Aorta (tissue), 5 donors: ENCODE data around the gene RNU1-2. TPM values are rescaled to one million over a fixed set of nuclear protein-coding genes. Genes with fewer than 3 reads are reported as not detected.
"Not testable (repeated sequence)": the region's sequence is repeated elsewhere in the genome, so short reads cannot be mapped to it uniquely, and the experiment has no call there.

Experiments
- ATAC-seq: fragments of 200-7000 bp; cut with Tn5 transposase; one replicate; pipeline ENCODE4 v1.9.1; 2022; ENCODE audit warnings: moderate library complexity; ENCODE audit not compliant: low FRiP score
- DNase-seq, 2 donors: peaks; one replicate each; pipeline ENCODE4 v3.0.0-alpha.2; 2020
- H3K27ac ChIP-seq, 2 donors: one replicate each; pipeline ENCODE4 v1.5.1; 2013; ENCODE audit warnings: low read length in 2 of 2, mild to moderate bottlenecking in 2 of 2, moderate library complexity in 2 of 2, control low read depth in 1 of 2, inconsistent platforms in 1 of 2, low read depth in 1 of 2
- H3K27me3 ChIP-seq, 2 donors: one replicate each; pipeline ENCODE4 v1.6.1; 2013; ENCODE audit warnings: control low read depth in 1 of 2, low read length in 1 of 2, mild to moderate bottlenecking in 1 of 2, moderate library complexity in 1 of 2; ENCODE audit not compliant: insufficient read depth in 2 of 2, control insufficient read depth in 1 of 2
- H3K36me3 ChIP-seq, 2 donors: one replicate each; pipeline ENCODE4 v1.6.1; 2013; ENCODE audit warnings: control low read depth in 1 of 2, low read length in 1 of 2, mild to moderate bottlenecking in 1 of 2; ENCODE audit not compliant: insufficient read depth in 2 of 2, control insufficient read depth in 1 of 2
- H3K4me1 ChIP-seq, 2 donors: one replicate each; pipeline ENCODE4 v1.6.1; 2013; ENCODE audit warnings: low read length in 2 of 2, control low read depth in 1 of 2, mild to moderate bottlenecking in 1 of 2, moderate library complexity in 1 of 2; ENCODE audit not compliant: insufficient read depth in 2 of 2, control insufficient read depth in 1 of 2
- H3K4me3 ChIP-seq, 2 donors: one replicate each; pipeline ENCODE4 v1.5.1; 2013; ENCODE audit warnings: low read length in 2 of 2, control low read depth in 1 of 2, mild to moderate bottlenecking in 1 of 2
- H3K9me3 ChIP-seq: one replicate; pipeline ENCODE4 v1.6.1; 2013; ENCODE audit warnings: mild to moderate bottlenecking, low read length; ENCODE audit not compliant: control insufficient read depth
- whole genome bisulfite sequencing, 2 donors: extraction: QIAGEN DNeasy Blood & Tissue Kit; methylation state at CpG; one replicate each; pipeline ENCODE4 v1.1.7; 2013; 5-methylcytosine and 5-hydroxymethylcytosine counted together
- intact Hi-C, 2 donors: fragments of 100-400 bp; cut with DNase I; formaldehyde crosslinking; loops; one replicate each; pipeline versions ENCODE4 v1.14.2 to v1.15.0; 2022
- polyA plus RNA-seq, 2 donors: library from polyadenylated mRNA; stranded (reverse); fragments of 200-250 nt; gene quantifications; one replicate each; pipeline ENCODE4 v1.2.3, GENCODE V29; 2013
- total RNA-seq, 2 donors: library from RNA; stranded (reverse); fragmentation: NEBNext Ultra II Directional; extraction: Animal tissue kit (Norgen Biotek cat#: 25700); gene quantifications; one replicate each; pipeline ENCODE4 v1.2.1, GENCODE V29; 2021
- donor health status: healthy with polysubstance abuse.
- donor health status: Bipolar disorder and iron deficiency.
- donor health status: DM: no; HTN: no; CAD: no.
- donor health status: DM: no; HTN: no; CAD: no.
- donor health status: DM: yes; HTN: yes; CAD: no.

Gene RNU1-2
- total and polyA plus RNA-seq, 4 donors: 7,231 to 8,154 TPM; not detected in 2

GRCh38 chr1:16927256-16927655 lies 31.5 kb downstream of the RNU1-2 start:
- 80 to 93% methylated on average over 14 of the region's 14 CpGs for WGBS, 2 donors
- peaks cover 0 to 2% of the 10 kb centered on the region in 2 donors for H3K36me3 ChIP-seq
- no peak overlapping the region for H3K4me3 ChIP-seq
- ATAC-seq (no peak), DNase-seq (peak in 1 of 2 donors; percentile 67)
- no peaks in the 10 kb centered on the region for H3K9me3 ChIP-seq
- no peaks in the 10 kb centered on the region for H3K27me3 ChIP-seq
- no peak overlapping the region for H3K27ac ChIP-seq
- intact Hi-C loops: loop anchor here in 1 of 2 donors (10.0 kb wide), 1 partner anchor 312 kb away; the partner anchor contains the start of gene NBPF1
- H3K4me1 ChIP-seq: no peaks in the 10 kb centered on the region

DNA sequence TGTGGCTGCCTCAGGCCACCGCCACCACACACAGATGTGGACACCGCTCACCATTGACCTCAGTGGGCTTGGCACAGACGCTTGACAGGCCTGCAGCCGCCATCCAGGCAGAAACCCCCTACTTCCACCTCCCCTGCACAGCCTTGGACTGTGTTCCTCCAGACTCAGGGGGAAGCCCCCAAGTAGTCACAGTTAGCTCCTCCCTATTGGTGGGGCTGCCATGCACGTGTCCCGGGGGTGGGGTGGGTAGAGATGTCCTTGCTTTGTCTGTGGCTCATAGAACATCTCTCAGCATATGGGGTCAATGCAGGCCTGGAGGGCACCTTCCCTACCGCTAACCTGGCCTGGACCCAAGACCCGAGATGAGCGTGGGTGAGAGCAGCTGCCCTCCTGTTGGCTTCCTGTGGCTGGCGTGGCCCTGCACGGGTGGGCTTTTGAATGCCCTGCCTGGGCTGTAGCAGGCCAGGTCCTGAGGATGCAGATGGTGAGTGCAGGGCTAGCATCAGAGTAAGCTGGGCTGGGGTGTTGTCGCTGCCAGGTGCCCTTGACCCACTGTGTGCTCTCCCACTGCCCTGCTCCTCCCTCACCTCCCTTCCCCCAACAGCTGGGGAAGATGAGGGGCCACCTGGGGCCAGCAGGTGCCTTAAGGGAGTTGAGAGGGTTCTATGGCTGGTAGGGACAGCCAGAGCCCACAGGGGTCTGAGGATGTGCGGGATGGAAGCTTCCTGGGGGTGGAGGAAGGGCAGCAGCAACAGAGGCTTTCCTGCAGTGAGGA lies 32.1 kb downstream of the RNU1-2 start:
- no peak overlapping the region for H3K27ac ChIP-seq
- H3K4me3 ChIP-seq: no peak overlapping the region
- peaks cover 0 to 2% of the 10 kb centered on the region in 2 donors for H3K36me3 ChIP-seq
- WGBS, 2 donors: 84 to 87% methylated on average over 13 of the region's 13 CpGs
- no peaks in the 10 kb centered on the region for H3K4me1 ChIP-seq
- DNase-seq: no peak
- no peaks in the 10 kb centered on the region for H3K9me3 ChIP-seq
- H3K27me3 ChIP-seq: no peaks in the 10 kb centered on the region
- ATAC-seq: no peak
- intact Hi-C loops: loop anchor here in 1 of 2 donors (10.0 kb wide), 1 partner anchor 313 kb away; the partner anchor contains the start of gene NBPF1

DNA sequence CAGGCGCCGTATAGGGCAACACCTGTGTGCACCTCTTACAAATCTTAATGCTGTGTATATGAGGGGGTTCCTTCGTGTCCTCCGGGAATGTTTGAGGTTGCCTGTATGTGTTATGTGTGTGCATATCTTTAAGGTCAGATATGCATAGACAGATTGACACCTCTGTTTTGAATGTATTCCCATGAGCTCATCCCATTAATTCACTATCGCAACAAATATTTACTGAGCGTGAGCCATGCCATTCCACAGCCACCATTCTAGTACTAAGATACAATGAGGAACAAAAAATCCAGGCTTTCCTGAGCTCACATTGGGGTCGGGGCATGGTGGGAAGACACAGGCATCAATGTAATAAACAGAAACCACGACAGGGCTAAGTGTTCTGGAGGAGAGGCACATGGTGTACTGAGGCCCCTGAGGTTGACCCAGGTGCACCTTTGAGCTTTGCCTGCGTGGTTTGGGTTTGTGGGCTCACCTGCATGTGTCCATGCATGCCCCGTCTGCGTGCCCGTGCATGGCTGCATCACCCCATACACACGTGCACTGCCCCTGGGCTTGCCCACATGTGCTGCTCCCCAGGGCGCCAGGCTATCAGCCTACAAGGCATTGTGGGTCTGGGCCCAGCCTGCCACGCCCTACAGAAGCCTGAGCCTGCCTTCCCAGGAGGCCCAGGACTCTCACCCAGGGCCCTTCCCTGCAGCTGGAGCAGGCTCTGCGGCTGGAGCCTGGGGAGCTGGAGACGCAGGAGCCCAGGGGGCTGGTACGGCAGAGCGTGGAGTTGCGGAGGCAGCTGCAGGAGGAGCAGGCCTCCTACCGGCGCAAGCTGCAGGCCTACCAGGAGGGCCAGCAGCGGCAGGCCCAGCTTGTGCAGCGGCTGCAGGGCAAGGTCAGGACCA lies 33.6 kb downstream of the RNU1-2 start:
- intact Hi-C loops: loop anchor here in 1 of 2 donors (10.0 kb wide), 1 partner anchor 315 kb away; the partner anchor contains the start of gene NBPF1
- peak in 1 of 2 donors; percentile 39 for DNase-seq
- WGBS, 2 donors: 89 to 90% methylated on average over 24 of the region's 24 CpGs
- H3K27ac ChIP-seq, H3K4me1 ChIP-seq, H3K4me3 ChIP-seq, H3K9me3 ChIP-seq, H3K36me3 ChIP-seq, H3K27me3 ChIP-seq, ATAC-seq: not testable (repeated sequence)

GRCh38 chr1:16931206-16931934 lies 35.6 kb downstream of the RNU1-2 start:
- ATAC-seq, H3K4me1 ChIP-seq, H3K4me3 ChIP-seq, H3K27ac ChIP-seq, H3K9me3 ChIP-seq, H3K36me3 ChIP-seq, intact Hi-C loops, DNase-seq, H3K27me3 ChIP-seq: not testable (repeated sequence)
- 85 to 89% methylated on average over 18 of the region's 18 CpGs for WGBS, 2 donors

GRCh38 chr1:16933945-16934344 lies 38.2 kb downstream of the RNU1-2 start:
- H3K27ac ChIP-seq, H3K4me3 ChIP-seq, H3K4me1 ChIP-seq, H3K36me3 ChIP-seq, H3K27me3 ChIP-seq, intact Hi-C loops, H3K9me3 ChIP-seq, ATAC-seq, DNase-seq: not testable (repeated sequence)

DNA sequence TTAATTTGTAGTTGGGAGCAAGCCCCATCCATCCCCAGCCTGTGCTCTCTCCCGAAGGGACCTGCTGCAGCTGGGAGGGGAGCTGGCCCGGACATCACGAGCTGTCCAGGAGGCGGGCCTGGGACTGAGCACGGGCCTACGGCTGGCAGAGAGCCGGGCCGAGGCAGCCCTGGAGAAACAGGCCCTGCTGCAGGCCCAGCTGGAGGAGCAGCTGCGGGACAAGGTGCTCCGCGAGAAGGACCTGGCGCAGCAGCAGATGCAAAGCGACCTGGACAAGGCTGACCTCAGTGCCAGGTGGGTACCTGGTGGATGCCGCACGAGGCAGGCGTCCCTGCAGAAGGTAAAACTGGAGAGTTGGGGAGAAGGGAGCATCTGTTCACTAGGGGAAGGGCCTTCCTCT lies 40.8 kb downstream of the RNU1-2 start:
- H3K4me3 ChIP-seq, H3K27ac ChIP-seq, DNase-seq, H3K4me1 ChIP-seq, H3K9me3 ChIP-seq, ATAC-seq, H3K27me3 ChIP-seq, intact Hi-C loops, H3K36me3 ChIP-seq: not testable (repeated sequence)
- WGBS, 2 donors: 80 to 87% methylated on average over 16 of the region's 16 CpGs

GRCh38 chr1:16938351-16939321 lies 42.9 kb downstream of the RNU1-2 start:
- Histone ChIP-seq H3K9me3 (no peaks in the 10 kb centered on the region), H3K4me1 (no peaks in the 10 kb centered on the region), H3K4me3 (no peak overlapping the region), H3K27ac (no peak overlapping the region), H3K36me3 (no peaks in the 10 kb centered on the region), H3K27me3 (no peaks in the 10 kb centered on the region)
- DNase-seq: no peak
- intact Hi-C loops: no loop called here
- no peak for ATAC-seq
- 48 to 65% methylated on average over 51 of the region's 51 CpGs for WGBS, 2 donors
